HG03060 (cell line): ENCODE data around the gene SCARF2.
"Not testable (repeated sequence)": the region's sequence is repeated elsewhere in the genome, so short reads cannot be mapped to it uniquely, and the experiment has no call there.

Source experiments
- ATAC-seq: cut with Tn5 transposase; IDR thresholded peaks from one replicate; pipeline ENCODE4 v1.9.1; 2021; ENCODE audit warnings: low read depth, moderate number of reproducible peaks; ENCODE audit not compliant: unreplicated experiment

SCARF2 gene

DNA sequence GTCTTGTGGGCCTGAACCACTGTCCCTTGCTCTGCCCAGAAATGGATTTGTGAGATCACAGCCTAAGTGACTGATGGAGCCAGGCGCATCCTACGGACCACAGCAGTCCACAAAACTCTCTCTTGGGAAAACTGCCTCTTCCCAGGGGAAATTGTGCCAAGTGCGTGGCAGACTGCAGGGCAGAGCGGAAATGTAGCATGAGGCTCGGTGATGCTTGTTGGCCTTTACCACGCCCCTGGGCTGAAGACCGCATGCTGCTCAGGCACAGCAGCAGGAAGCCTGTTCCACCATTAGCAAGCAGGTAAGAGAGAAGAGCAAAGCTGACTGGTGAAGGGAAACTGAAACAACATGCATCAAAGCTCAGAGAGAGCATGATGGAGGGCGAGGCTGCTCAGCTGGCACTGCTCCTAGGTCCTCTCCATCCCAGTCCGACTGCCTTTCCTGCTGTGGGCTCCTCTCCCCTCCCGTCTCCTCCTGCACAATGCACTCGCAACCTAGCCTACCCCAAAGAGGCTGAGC lies 26.5 kb upstream of the SCARF2 start:
- ATAC-seq = no peak

DNA sequence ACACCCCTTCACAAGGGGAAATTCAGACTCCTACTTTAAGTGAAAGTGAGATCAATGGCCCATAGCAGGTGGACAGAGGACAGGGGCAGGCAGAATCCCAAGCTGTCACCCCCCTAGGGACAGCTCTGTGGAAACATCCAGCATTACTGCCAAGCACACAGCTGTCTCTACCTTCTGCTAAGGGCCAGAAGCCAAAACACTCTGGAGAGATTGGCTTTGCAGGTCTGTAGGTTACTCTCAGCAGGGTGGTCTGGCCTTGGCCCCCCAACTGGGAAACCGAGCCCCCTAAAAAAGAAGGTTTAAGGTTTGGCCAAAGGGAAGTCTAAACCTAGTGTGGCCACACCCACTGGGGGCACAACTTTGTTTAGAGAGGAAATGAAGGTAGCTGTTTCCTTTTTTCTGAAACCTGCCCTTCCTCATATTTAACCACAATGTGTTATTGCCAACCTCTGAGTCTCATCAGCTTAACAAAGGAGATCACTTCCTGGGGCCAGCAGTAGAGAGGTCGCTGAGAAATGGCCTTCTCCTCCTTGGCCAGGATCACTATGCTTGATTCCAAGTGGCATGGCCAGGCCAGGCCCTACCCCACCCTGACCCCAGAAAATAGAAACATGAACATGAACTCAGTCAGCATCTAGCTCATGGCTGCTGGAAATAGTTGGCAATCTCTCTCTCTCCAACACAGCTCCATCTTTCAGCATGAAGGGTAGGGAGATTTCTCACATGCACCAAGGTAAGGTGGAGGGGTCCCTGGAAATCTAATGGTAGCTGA lies 25.9 kb upstream of the SCARF2 start:
- no peak for ATAC-seq

DNA sequence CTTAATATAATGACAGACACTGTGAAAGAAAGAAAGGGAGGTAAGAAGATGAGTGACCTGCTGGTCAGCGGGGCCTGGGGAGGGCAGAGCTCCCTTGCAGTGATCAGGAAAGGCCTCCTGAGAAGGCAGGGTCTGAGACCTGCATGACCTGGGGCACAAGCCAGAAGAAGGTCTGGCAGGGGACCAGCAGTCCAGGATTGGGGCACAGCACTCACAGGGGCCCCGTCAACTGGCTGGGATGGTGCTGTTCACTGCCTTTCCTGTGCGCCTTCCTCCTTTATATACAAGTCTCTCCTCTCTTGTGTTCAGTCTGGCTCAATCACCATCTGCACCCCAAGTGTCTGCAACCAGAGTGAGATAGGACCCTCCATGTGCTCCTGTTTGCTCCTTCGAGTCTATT lies 22.2 kb upstream of the SCARF2 start:
- ATAC-seq = no peak

DNA sequence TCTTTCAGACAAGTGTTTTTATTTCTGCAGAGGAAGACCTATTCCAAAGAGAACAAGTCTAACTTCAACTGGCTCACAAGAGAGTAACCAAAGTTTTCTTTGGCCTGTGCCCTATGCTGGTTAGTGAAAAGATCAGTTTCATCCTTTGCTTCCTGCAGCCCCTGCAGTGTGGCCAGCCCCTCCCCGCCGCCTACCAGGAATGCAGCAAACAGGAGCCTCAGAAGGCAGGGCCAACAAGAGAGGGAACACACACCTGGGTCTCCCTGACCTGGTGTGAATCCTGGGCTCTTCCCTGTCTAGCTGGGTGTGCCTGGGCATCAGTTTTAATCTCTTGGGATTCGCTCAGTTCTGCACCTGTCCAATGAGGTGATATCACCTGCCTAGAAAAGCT lies 21.5 kb upstream of the SCARF2 start:
- no peak for ATAC-seq

DNA sequence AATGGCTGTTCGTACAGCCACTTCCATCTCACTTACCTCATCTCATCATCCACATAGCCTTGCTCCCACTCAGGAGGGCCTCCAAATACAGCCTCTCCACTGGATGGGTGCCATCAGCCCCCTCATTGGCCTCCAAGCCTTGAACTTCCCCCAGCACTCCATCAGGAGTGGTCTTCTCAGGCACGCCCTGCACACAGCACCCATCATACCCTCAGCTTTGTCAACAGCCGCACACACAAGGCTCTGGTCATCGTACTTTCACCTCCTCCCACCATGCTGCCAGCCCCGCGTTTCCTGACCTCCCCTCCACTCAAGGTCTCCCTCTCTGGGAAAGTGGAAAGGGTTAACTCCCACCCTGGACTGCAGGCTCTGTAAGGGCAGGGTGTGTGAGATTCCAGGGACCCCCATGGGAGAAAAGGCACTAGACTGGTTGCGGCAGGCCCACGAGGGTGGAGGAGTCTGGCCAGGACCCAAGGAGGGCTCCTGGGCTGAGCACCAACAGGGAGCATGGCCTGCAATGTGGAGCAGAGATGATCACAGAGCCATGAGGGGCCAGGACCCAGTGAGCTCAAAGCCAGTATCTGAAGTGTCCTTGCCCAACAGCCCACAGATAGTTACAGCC lies 21.0 kb upstream of the SCARF2 start:
- ATAC-seq = no peak

DNA sequence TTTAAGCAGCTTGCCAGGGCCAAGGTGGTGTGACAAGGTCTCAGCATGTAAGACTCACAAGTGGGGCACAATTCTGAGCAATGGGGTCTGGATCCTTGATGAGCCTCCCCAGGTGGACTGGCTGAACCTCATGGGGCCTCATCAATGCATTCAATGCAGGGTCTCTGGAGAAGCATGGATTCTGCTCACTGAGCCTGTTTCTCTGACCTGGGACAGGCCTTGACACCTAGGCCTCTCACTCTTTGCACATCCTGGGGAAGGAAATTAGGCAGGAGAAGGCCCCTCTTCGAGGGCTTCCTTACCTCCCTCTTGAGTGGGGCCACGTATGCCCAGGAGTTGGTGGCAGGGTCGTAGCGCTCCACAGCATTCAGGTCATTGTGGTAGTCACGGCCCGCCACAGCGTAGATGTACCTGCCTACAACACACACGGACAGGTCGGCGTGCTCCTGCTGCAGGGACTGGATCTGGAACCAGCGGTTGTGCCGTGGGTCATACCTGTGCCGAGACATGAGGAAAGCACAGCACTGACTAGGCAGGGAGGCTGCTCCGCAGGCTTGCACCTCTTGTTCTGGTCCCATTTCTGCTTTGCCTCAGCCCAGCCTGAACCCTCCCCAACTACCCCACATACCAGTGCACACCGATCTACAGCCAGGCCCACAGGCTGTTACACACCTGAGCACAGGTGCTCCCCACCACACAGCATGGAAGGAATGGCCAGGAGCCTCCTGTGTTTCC lies 20.0 kb upstream of the SCARF2 start:
- ATAC-seq = no peak

GRCh38 chr22:20456722-20457076 lies 19.1 kb upstream of the SCARF2 start:
- ATAC-seq = no peak

DNA sequence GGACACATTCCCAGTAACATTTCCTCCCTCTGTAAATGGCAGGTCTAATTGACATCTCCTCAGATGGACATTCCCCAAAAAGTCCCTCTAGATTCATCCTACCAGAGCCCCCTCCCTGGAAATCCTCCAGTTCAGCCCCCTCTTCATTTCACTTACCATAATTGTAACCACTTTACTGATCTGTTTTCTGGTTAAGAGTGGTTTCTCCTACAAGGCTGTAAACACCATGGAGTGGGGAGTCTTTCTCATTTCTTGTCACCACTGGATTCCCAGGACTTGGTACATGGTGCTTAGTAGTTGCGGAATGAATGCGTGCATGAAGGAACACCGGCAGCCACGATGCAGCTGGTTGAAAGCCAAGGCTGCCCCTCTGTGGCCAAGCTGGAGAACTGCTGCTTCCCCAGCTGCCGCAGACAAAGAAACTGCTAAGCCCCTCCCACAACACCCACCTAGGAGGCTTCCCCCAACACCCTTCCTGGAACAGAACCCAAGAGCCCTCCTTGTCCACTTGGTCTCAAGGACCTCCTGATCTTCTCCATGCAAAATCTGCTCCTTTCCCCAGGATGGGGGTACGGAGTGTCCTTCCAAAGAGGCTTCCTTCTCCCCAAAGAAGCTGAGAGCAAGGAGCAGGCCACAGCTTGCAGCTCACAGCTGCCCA lies 18.6 kb upstream of the SCARF2 start:
- no peak for ATAC-seq

GRCh38 chr22:20455709-20456063 lies 18.1 kb upstream of the SCARF2 start:
- ATAC-seq = no peak

- no peak for ATAC-seq
These were observed 15.6 kb upstream of the SCARF2 start for GRCh38 chr22:20453222-20453621.

DNA sequence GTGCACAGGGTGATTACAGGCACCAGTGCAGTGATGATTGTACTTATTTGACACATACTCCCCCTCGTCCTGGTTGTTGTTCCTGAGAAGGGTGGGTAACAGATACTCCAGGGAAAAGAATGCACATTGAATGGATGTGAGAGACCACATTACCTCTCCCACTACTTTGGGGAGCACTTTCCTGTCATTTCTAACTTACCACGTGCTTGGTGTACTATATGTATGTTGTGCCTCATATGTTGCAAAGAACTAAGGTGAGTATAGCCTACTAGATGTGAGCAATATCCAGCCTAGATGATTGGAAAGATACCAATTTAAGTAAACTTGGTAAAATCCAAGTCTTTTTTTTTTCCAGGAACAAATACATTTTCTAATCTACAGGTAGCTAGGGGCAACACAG lies 14.3 kb upstream of the SCARF2 start:
- ATAC-seq = no peak

DNA sequence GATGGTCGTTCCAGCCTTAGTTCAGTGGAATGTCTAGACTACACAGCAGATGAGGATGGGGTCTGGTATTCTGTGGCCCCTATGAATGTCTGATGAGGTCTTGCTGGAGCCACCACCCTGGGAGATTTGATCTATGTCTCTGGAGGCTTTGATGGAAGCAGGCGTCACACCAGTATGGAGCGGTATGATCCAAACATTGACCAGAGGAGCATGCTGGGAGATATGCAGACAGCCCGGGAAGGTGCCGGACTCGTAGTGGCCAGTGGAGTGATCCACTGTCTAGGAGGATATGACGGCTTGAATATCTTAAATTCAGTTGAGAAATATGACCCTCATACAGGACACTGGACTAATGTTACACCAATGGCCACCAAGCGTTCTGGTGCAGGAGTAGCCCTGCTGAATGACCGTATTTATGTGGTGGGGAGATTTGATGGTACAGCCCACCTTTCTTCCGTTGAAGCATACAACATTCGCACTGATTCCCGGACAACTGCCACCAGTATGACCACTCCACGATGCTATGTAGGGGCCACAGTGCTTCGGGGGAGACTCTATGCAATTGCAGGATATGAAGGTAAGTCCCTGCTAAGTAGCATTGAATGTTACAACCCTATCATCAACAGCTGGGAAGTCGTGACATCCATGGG lies 13.6 kb upstream of the SCARF2 start:
- not testable (repeated sequence) for ATAC-seq

GRCh38 chr22:20450551-20450906 lies 12.9 kb upstream of the SCARF2 start:
- no peak for ATAC-seq

GRCh38 chr22:20449819-20450550 lies 12.4 kb upstream of the SCARF2 start:
- no peak for ATAC-seq

DNA sequence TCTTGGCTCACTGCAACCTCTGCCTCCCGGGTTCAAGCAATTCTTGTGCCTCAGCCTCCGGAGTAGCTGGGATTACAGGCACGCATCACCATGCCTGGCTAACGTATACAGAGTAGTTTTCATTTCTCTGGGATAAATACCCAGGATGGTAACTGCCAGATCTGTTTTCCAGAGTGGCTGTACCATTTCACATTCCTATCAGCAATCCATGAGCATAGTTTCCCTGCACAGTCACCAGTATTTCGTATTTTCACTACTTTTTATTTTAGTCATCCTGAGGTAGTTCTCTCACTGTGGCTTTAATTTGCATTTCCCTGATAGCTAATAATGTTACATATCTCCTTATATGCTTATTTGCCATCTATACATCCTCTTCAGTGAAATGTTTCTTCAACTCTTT lies 11.0 kb upstream of the SCARF2 start:
- ATAC-seq = no peak

DNA sequence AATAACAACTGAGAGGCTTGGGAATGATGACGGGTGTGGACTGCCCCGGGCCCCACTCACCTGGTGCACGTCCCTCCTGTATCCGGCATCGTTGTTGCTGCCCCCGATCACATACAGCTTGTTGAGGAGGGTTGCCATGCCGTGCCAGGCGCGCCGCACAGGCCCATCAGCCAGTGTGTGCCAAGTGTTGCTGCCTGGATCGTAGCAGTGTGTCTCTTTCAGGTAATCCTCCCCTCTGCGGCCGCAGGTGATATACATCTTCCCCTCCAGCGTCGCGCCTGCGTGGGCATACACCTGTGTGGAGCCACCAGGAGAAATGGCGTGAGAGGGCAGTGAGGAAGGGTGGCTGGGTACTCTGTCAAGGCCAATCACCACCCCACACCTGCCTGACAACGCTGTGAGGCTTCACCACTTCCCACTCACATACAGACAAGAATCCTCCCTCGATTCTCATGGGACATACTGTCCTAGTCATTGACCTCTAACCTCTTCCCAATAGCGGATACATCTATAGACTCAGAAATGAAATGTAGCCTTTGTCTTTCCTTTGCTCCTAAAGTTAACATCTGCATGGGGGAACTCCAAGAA lies 8.9 kb upstream of the SCARF2 start:
- no peak for ATAC-seq

GRCh38 chr22:20444325-20444724 lies 6.7 kb upstream of the SCARF2 start:
- no peak for ATAC-seq

- ATAC-seq = no peak
These were observed 5.1 kb upstream of the SCARF2 start for GRCh38 chr22:20442485-20443284.
